ENCODE results near the gene FNDC1. TPM values are rescaled to one million over a fixed set of nuclear protein-coding genes. Genes with fewer than 3 reads are reported as not detected.

The FNDC1 gene
- total and polyA plus RNA-seq, 10 of the 15 experiments (the other 5 are each of a cell fraction or from before 2014, with no cell fraction given) = not detected

GRCh38 chr6:159302594-159302992, 133.4 kb downstream of the FNDC1 start:
- H3K4me3 ChIP-seq = no peak overlapping the region
- WGBS (ENCODE audit: insufficient coverage, insufficient replicate concordance, low lambda C conversion rate, missing lambda C conversion rate) = 47% methylated on average over 5 of the region's 5 CpGs
- intact Hi-C loops (cut with micrococcal nuclease; ENCODE audit: unreplicated experiment) = no loop called here
- ChIA-PET CTCF (interaction anchor here (0.8 to 0.9 kb wide), 2 partner anchors 21 to 50 kb away, joined by 3 to 4 read pairs; no protein-coding TSS in a partner anchor), RAD21 (ENCODE audit: unreplicated experiment) (no interaction called here), SMC1A (ENCODE audit: uncharacterized antibody, unreplicated experiment) (no interaction called here), POLR2A (no interaction called here)
- in situ Hi-C loops (cut with MboI) = no loop called here
- no peaks in the 10 kb centered on the region for H3K9me3 ChIP-seq (replicated peaks; ENCODE audit: control insufficient read depth, insufficient read depth, low read length)
- H3K4me1 ChIP-seq (ENCODE audit: control insufficient read depth, insufficient read depth, low read length) = no peaks in the 10 kb centered on the region
- no peaks in the 10 kb centered on the region for H3K36me3 ChIP-seq (ENCODE audit: control insufficient read depth in 2 of 2, insufficient read depth in 2 of 2, low read length in 1 of 2)
- ATAC-seq = no peak
- H3K79me2 ChIP-seq (ENCODE audit: control insufficient read depth, insufficient read depth, low read length) = no peaks in the 10 kb centered on the region
- H3K9ac ChIP-seq (ENCODE audit: control insufficient read depth, insufficient read depth, low read length) = no peak overlapping the region
- no peak for DNase-seq (ENCODE audit: low read depth, low spot score)
- no peaks in the 10 kb centered on the region; a peak in 2 of 4 replicates for H3K27me3 ChIP-seq (replicated peaks in 1 of 2; ENCODE audit: control insufficient read depth in 2 of 2, insufficient read depth in 2 of 2, low read length in 1 of 2)
- H3K27ac ChIP-seq (ENCODE audit: control insufficient read depth, insufficient read depth) = no peak overlapping the region
- no peaks in the 10 kb centered on the region for H4K20me1 ChIP-seq (ENCODE audit: control insufficient read depth, insufficient read depth)
- no peak overlapping the region for H3K4me2 ChIP-seq (ENCODE audit: control insufficient read depth, insufficient read depth)
- BruUV-seq (replicated peaks) = no TSS peak
- FAIRE-seq = no peak
- H2AFZ ChIP-seq (ENCODE audit: control insufficient read depth, low read depth, low read length) = no peak overlapping the region
- TF ChIP-seq ASH2L (IDR thresholded peaks at IDR 0.05; ENCODE audit: borderline replicate concordance, low read depth) = no peak
- TF ChIP-seq WRNIP1 (IDR thresholded peaks at IDR 0.05; ENCODE audit: borderline replicate concordance, low read depth, low read length) = no peak
- no peak for TF ChIP-seq NFYB (IDR thresholded peaks at IDR 0.05; ENCODE audit: insufficient read depth, low read depth, low read length)
- TF ChIP-seq, protein P1, sequence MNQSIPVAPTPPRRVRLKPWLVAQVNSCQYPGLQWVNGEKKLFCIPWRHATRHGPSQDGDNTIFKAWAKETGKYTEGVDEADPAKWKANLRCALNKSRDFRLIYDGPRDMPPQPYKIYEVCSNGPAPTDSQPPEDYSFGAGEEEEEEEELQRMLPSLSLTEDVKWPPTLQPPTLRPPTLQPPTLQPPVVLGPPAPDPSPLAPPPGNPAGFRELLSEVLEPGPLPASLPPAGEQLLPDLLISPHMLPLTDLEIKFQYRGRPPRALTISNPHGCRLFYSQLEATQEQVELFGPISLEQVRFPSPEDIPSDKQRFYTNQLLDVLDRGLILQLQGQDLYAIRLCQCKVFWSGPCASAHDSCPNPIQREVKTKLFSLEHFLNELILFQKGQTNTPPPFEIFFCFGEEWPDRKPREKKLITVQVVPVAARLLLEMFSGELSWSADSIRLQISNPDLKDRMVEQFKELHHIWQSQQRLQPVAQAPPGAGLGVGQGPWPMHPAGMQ (IDR thresholded peaks at IDR 0.05; ENCODE audit: borderline replicate concordance) = no peak
- no peak for TF ChIP-seq CHD2 (IDR thresholded peaks at IDR 0.05; ENCODE audit: borderline replicate concordance, low read depth, low read length)

DNA sequence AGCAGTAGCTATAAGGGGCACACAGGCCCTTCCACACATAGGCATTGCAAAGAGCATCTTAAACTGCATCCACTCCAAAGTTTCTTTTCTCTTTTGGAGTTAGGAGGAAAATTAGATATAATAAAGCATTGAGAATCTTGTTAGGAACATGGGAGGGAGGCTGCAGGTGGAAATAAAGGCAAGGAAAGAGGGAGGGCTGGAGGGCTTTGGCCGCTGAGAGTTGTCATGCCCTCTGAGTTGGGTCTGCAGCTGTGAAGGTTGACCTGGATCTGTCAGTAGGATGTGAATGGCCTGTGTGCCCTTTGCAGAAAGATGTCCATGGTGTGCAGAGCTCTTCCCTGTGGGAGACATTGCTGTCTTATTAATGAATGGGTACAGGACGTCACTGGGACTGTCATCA, 134.0 kb downstream of the FNDC1 start:
- POLR2A ChIA-PET = no interaction called here
- DNase-seq (ENCODE audit: low read depth, low spot score) = no peak
- no peak overlapping the region for H2AFZ ChIP-seq (ENCODE audit: control insufficient read depth, low read depth, low read length)
- RAD21 ChIA-PET (ENCODE audit: unreplicated experiment) = no interaction called here
- no peak overlapping the region for H3K9ac ChIP-seq (ENCODE audit: control insufficient read depth, insufficient read depth, low read length)
- WGBS (ENCODE audit: insufficient coverage, insufficient replicate concordance, low lambda C conversion rate, missing lambda C conversion rate) = 4% methylated on average over 2 of the region's 2 CpGs
- H3K27me3 ChIP-seq (replicated peaks in 1 of 2; ENCODE audit: control insufficient read depth in 2 of 2, insufficient read depth in 2 of 2, low read length in 1 of 2) = no peaks in the 10 kb centered on the region; a peak in 2 of 4 replicates
- no peaks in the 10 kb centered on the region for H3K9me3 ChIP-seq (replicated peaks; ENCODE audit: control insufficient read depth, insufficient read depth, low read length)
- TF ChIP-seq SMAD1 (IDR thresholded peaks at IDR 0.05; ENCODE audit: low read depth, partially characterized antibody) = no peak
- in situ Hi-C loops (cut with MboI) (no loop called here), intact Hi-C loops (cut with micrococcal nuclease; ENCODE audit: unreplicated experiment) (no loop called here)
- no peak for ATAC-seq
- no peaks in the 10 kb centered on the region for H3K4me1 ChIP-seq (ENCODE audit: control insufficient read depth, insufficient read depth, low read length)
- H4K20me1 ChIP-seq (ENCODE audit: control insufficient read depth, insufficient read depth) = no peaks in the 10 kb centered on the region
- no peaks in the 10 kb centered on the region for H3K79me2 ChIP-seq (ENCODE audit: control insufficient read depth, insufficient read depth, low read length)
- no peak for FAIRE-seq
- CTCF ChIA-PET = interaction anchor here (0.8 to 0.9 kb wide), 3 partner anchors 21 to 352 kb away, joined by 3 to 4 read pairs (median 3); no protein-coding TSS in a partner anchor
- no peak overlapping the region for H3K4me3 ChIP-seq
- H3K27ac ChIP-seq (ENCODE audit: control insufficient read depth, insufficient read depth) = no peak overlapping the region
- H3K36me3 ChIP-seq (ENCODE audit: control insufficient read depth in 2 of 2, insufficient read depth in 2 of 2, low read length in 1 of 2) = no peaks in the 10 kb centered on the region
- no peak overlapping the region for H3K4me2 ChIP-seq (ENCODE audit: control insufficient read depth, insufficient read depth)
- no TSS peak for BruUV-seq (replicated peaks)
- SMC1A ChIA-PET (ENCODE audit: uncharacterized antibody, unreplicated experiment) = no interaction called here
